H1 (cell line): Measurements from ENCODE around the gene PLAC1. TPM values are rescaled to one million over a fixed set of nuclear protein-coding genes. Genes with fewer than 3 reads are reported as not detected.

Experiments
- CTCF ChIA-PET: fragments of 300-600 bp; sonication (Branson Sonifier 250); formaldehyde crosslinking; loops from one replicate; lab custom pipeline; 2021; ENCODE audit not compliant: partially characterized antibody; lab: Charles Lee
- POLR2A ChIA-PET: fragments of 300-600 bp; sonication (Branson Sonifier 250); formaldehyde crosslinking; loops from one replicate; lab custom pipeline; 2021; ENCODE audit warnings: inconsistent platforms; ENCODE audit not compliant: partially characterized antibody; lab: Charles Lee
- DNase-seq, 2 experiments: peaks; one replicate each; pipeline versions ENCODE4 v3.0.0 to v3.0.0-alpha.2; 2010 to 2022; ENCODE audit warnings: low spot score in 2 of 2, low read depth in 1 of 2, mixed read lengths in 1 of 2
- FAIRE-seq: peaks from 2 replicates; lab custom pipeline; 2011; peaks lifted over from hg19 to GRCh38; lab: Jason Lieb, UNC
- H2AFZ ChIP-seq: 2 replicates; pipeline ENCODE4 v1.8.1; 2012; ENCODE audit warnings: low read length, inconsistent platforms
- H2AK5ac ChIP-seq: 2 replicates; pipeline ENCODE4 v1.6.1; 2013; ENCODE audit warnings: low read depth, low read length
- H2BK120ac ChIP-seq: replicated peaks from 2 replicates; pipeline ENCODE3; 2013; ENCODE audit warnings: low read depth, low read length, inconsistent platforms
- H2BK12ac ChIP-seq: 2 replicates; pipeline ENCODE4 v1.6.1; 2013; ENCODE audit warnings: low read depth, low read length
- H2BK15ac ChIP-seq: 2 replicates; pipeline ENCODE4 v1.6.1; 2013; ENCODE audit warnings: low read length
- H2BK20ac ChIP-seq: 2 replicates; pipeline ENCODE4 v1.6.1; 2013; ENCODE audit warnings: low read length
- H2BK5ac ChIP-seq: 2 replicates; pipeline ENCODE4 v1.6.1; 2013; ENCODE audit warnings: low read depth, low read length
- H3K14ac ChIP-seq: 2 replicates; pipeline ENCODE4 v1.6.1; 2013; ENCODE audit warnings: inconsistent platforms; ENCODE audit not compliant: insufficient read length
- H3K18ac ChIP-seq: 2 replicates; pipeline ENCODE4 v1.6.1; 2013; ENCODE audit warnings: low read length; ENCODE audit errors: extremely low read depth
- H3K23ac ChIP-seq: 2 replicates; pipeline ENCODE4 v1.6.1; 2013; ENCODE audit warnings: inconsistent platforms; ENCODE audit not compliant: insufficient read length
- H3K23me2 ChIP-seq: 2 replicates; pipeline ENCODE4 v1.6.1; 2013; ENCODE audit warnings: low read depth, low read length
- H3K27ac ChIP-seq: 2 replicates; pipeline ENCODE4 v1.6.1; 2011; ENCODE audit warnings: low read depth, low read length, inconsistent platforms
- H3K27me3 ChIP-seq, 4 experiments: replicated peaks in 1 of 4; 1 replicate in 1 of 4; 2 replicates in 3 of 4; pipeline versions ENCODE4 v1.6.1 to v1.8.1; 2011 to 2013; ENCODE audit warnings: low read length in 3 of 4, mild to moderate bottlenecking in 3 of 4, inconsistent platforms in 2 of 4, mixed read lengths in 2 of 4, moderate library complexity in 1 of 4; ENCODE audit not compliant: control insufficient read depth in 3 of 4, insufficient read depth in 3 of 4; ENCODE audit errors: extremely low read depth in 1 of 4
- H3K36me3 ChIP-seq, 4 experiments: 2 replicates each; pipeline versions ENCODE4 v1.6.1 to v1.8.1; 2011 to 2013; ENCODE audit warnings: mild to moderate bottlenecking in 4 of 4, low read length in 3 of 4, moderate library complexity in 2 of 4, control low read depth in 1 of 4, inconsistent platforms in 1 of 4; ENCODE audit not compliant: insufficient read depth in 4 of 4, control insufficient read depth in 2 of 4
- H3K4ac ChIP-seq: replicated peaks from 2 replicates; pipeline ENCODE3; 2013; ENCODE audit warnings: low read length, low read depth, mixed read lengths, inconsistent platforms; ENCODE audit not compliant: insufficient read length
- H3K4me1 ChIP-seq, 4 experiments: replicated peaks in 1 of 4; 1 replicate in 1 of 4; 2 replicates in 3 of 4; pipeline versions ENCODE4 v1.6.1 to v1.8.1; 2011 to 2013; ENCODE audit warnings: low read length in 3 of 4, inconsistent platforms in 2 of 4, mixed read lengths in 1 of 4; ENCODE audit not compliant: insufficient read depth in 4 of 4, control insufficient read depth in 3 of 4
- H3K4me2 ChIP-seq, 2 experiments: 2 replicates each; pipeline versions ENCODE4 v1.6.1 to v1.8.1; 2011 to 2013; ENCODE audit warnings: low read depth in 2 of 2, low read length in 2 of 2, control low read depth in 1 of 2, inconsistent platforms in 1 of 2, mild to moderate bottlenecking in 1 of 2; ENCODE audit not compliant: insufficient read depth in 1 of 2
- H3K4me3 ChIP-seq, 4 experiments: fragments of 200-600, 300-600 bp in 1 of 4; sonication (generic), shearing (Covaris generic), sonication (Bioruptor Twin) in 1 of 4; 2 replicates each; pipeline versions ENCODE4 v1.5.1 to v1.8.1; 2011 to 2016; ENCODE audit warnings: low read length in 4 of 4, low read depth in 3 of 4, control low read depth in 2 of 4, inconsistent platforms in 2 of 4, mild to moderate bottlenecking in 2 of 4, mixed read lengths in 1 of 4, moderate library complexity in 1 of 4; ENCODE audit not compliant: insufficient read depth in 2 of 4; ENCODE audit errors: extremely low read depth in 1 of 4
- H3K56ac ChIP-seq: replicated peaks from 2 replicates; pipeline ENCODE3; 2013; ENCODE audit warnings: low read depth, mild to moderate bottlenecking, mixed read lengths, low read length, inconsistent platforms; ENCODE audit not compliant: insufficient read length
- H3K79me1 ChIP-seq: 2 replicates; pipeline ENCODE4 v1.6.1; 2013; ENCODE audit warnings: low read depth, low read length, control low read depth
- H3K79me2 ChIP-seq, 2 experiments: 2 replicates each; pipeline versions ENCODE4 v1.6.1 to v1.8.1; 2012 to 2013; ENCODE audit warnings: low read length in 2 of 2, mild to moderate bottlenecking in 2 of 2, inconsistent platforms in 1 of 2; ENCODE audit not compliant: insufficient read depth in 2 of 2, control insufficient read depth in 1 of 2
- H3K9ac ChIP-seq, 4 experiments: replicated peaks in 1 of 4; 1 replicate in 1 of 4; 2 replicates in 3 of 4; pipeline versions ENCODE4 v1.6.1 to v1.8.1; 2011 to 2013; ENCODE audit warnings: low read depth in 3 of 4, low read length in 3 of 4, control low read depth in 2 of 4, mild to moderate bottlenecking in 2 of 4, moderate library complexity in 2 of 4, inconsistent platforms in 1 of 4; ENCODE audit errors: extremely low read depth in 1 of 4
- H3K9me3 ChIP-seq, 2 experiments: 2 replicates each; pipeline versions ENCODE4 v1.6.1 to v1.8.1; 2012 to 2013; ENCODE audit warnings: mild to moderate bottlenecking in 2 of 2, moderate library complexity in 2 of 2, control low read depth in 1 of 2, inconsistent platforms in 1 of 2, low read depth in 1 of 2, low read length in 1 of 2, mixed read lengths in 1 of 2; ENCODE audit not compliant: insufficient read depth in 2 of 2
- H4K20me1 ChIP-seq, 2 experiments: replicated peaks in 1 of 2; 2 replicates each; pipeline versions ENCODE3 to v1.8.1; 2011 to 2013; ENCODE audit warnings: inconsistent platforms in 2 of 2, low read length in 2 of 2, mild to moderate bottlenecking in 1 of 2; ENCODE audit not compliant: insufficient read depth in 2 of 2, control insufficient read depth in 1 of 2
- H4K5ac ChIP-seq: 2 replicates; pipeline ENCODE4 v1.6.1; 2013; ENCODE audit warnings: low read length, low read depth, mixed read lengths, inconsistent platforms; ENCODE audit not compliant: insufficient read length
- H4K8ac ChIP-seq: 2 replicates; pipeline ENCODE4 v1.8.0; 2013; ENCODE audit warnings: mild to moderate bottlenecking, moderate library complexity, low read length, inconsistent platforms; ENCODE audit not compliant: insufficient read depth; ENCODE audit errors: extremely low read depth
- H4K91ac ChIP-seq: replicated peaks from 2 replicates; pipeline ENCODE3; 2013; ENCODE audit warnings: low read length, mixed read lengths, inconsistent platforms; ENCODE audit not compliant: insufficient read length
- CBX8 ChIP-seq: fragments of 300-800, 300-1000 bp; sonication (generic); IDR thresholded peaks from 2 replicates; pipeline ENCODE4 v1.7.1; 2016; ENCODE audit warnings: low read depth, low read length, borderline replicate concordance
- CREB1 ChIP-seq: IDR thresholded peaks from 2 replicates; pipeline ENCODE4 v1.6.1; 2012; ENCODE audit warnings: inconsistent platforms
- HDAC2 ChIP-seq, 2 experiments: fragments of 300-600 bp in 1 of 2; sonication (generic) in 1 of 2; IDR thresholded peaks; 2 replicates each; pipeline ENCODE4 v1.6.1; 2011 to 2012; ENCODE audit warnings: low read depth in 2 of 2, low read length in 2 of 2, mild to moderate bottlenecking in 2 of 2, moderate library complexity in 2 of 2, borderline replicate concordance in 1 of 2, inconsistent platforms in 1 of 2
- HDAC6 ChIP-seq: IDR thresholded peaks from one replicate; pipeline ENCODE4 v1.7.1; 2012; ENCODE audit warnings: low read depth, mild to moderate bottlenecking, inconsistent platforms, low read length, moderate library complexity
- KDM1A ChIP-seq: fragments of 200-600, 300-600 bp; sonication (generic); IDR thresholded peaks from 2 replicates; pipeline ENCODE4 v1.7.1; 2016; ENCODE audit warnings: mild to moderate bottlenecking, low read length, borderline replicate concordance
- RBBP5 ChIP-seq: IDR thresholded peaks from 2 replicates; pipeline ENCODE4 v1.7.1; 2012; ENCODE audit warnings: low read depth, mild to moderate bottlenecking, inconsistent platforms, low read length, moderate library complexity, borderline replicate concordance
- SAP30 ChIP-seq: fragments of 300-600 bp; sonication (generic); IDR thresholded peaks from 2 replicates; pipeline ENCODE4 v1.7.1; 2012; ENCODE audit warnings: low read length, moderate library complexity, mild to moderate bottlenecking, inconsistent platforms; ENCODE audit not compliant: insufficient read depth, insufficient replicate concordance
- SP4 ChIP-seq: IDR thresholded peaks from 2 replicates; pipeline ENCODE4 v1.6.1; 2012; ENCODE audit warnings: low read length, inconsistent platforms
- SUZ12 ChIP-seq: fragments of 200-600 bp; sonication (generic); IDR thresholded peaks from 2 replicates; pipeline ENCODE4 v1.6.1; 2012; ENCODE audit warnings: mild to moderate bottlenecking, inconsistent platforms, low read length, moderate library complexity, mixed read lengths
- TAF7 ChIP-seq: optimal IDR thresholded peaks from 2 replicates; pipeline ENCODE3; 2011; ENCODE audit warnings: low read depth, mild to moderate bottlenecking, inconsistent platforms, low read length, moderate library complexity, borderline replicate concordance
- WGBS, 2 experiments: shearing (Covaris generic) in 1 of 2; methylation state at CpG; one replicate each; pipeline versions ENCODE4 v1.1.6 to v1.1.7; 2013 to 2015; ENCODE audit warnings: low lambda C conversion rate in 2 of 2, mixed read lengths in 2 of 2, inconsistent platforms in 1 of 2, low coverage in 1 of 2, missing lambda C conversion rate in 1 of 2; ENCODE audit not compliant: insufficient replicate concordance in 2 of 2, insufficient coverage in 1 of 2, insufficient read length in 1 of 2; ENCODE audit errors: extremely low coverage in 1 of 2, missing lambda C conversion rate in 1 of 2; 5-methylcytosine and 5-hydroxymethylcytosine counted together
- polyA plus RNA-seq, 7 experiments: library from polyadenylated mRNA; depleted of rRNA in 3 of 7; stranded (reverse) in 5 of 7; unstranded in 2 of 7; fragments of >200 nt in 5 of 7; fragments of 200-250 nt in 2 of 7; gene quantifications; 1 replicate in 5 of 7; 2 replicates in 1 of 7; 4 replicates in 1 of 7; pipeline versions ENCODE4 v1.2.1 to v1.2.3, GENCODE V29; 2011 to 2013; ENCODE audit warnings: missing spikeins in 2 of 7, mixed read lengths in 2 of 7
- total RNA-seq: library from RNA; stranded (reverse); fragmentation: NEBNext Ultra II Directional; extraction: Animal tissue kit (Norgen Biotek cat#: 25700); gene quantifications from 2 replicates; pipeline ENCODE4 v1.2.1, GENCODE V29; 2021
- TF ChIP-seq, protein P1 (sequence below): IDR thresholded peaks from 2 replicates; pipeline ENCODE4 v1.6.1; 2012; ENCODE audit warnings: low read length, inconsistent platforms

The PLAC1 gene
- total and polyA plus RNA-seq, 2 of the 8 experiments (the other 6 are each of a cell fraction or from before 2014, with no cell fraction given): 1.8 TPM; not detected in 1

DNA sequence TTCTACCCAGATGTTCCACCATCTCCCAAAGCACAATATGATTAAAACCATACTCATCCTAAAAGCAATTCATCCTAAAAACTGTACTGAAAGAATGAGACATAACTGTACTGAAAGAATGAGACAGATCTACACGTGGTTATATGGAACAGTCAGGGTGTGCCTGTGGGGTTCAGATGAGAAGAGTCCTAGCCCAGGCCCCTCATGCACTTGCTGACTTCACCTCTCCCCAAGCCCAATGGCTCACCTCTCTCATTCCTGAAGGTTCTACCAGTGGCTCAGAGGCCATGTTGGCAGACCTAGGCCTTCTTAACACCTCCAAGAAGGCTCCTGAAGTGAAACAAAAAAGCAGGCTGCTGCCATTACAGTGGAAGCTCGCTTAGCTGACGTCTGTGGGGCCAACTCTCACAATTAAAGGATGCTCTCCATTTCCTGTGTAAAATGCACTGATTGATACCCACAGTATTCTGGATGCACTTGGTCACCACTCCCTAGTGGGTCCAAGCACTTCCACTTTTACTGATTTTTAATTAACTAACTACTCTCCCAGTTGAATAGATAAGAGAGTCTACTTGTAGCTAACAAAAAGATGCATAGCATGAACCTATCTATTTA lies 3.8 kb downstream of the PLAC1 start:
- Histone ChIP-seq H3K18ac (no peak overlapping the region), H3K36me3 (no peaks in the 10 kb centered on the region), H3K56ac (no peak overlapping the region), H3K79me1 (no peaks in the 10 kb centered on the region), H3K23ac (no peak overlapping the region), H2BK15ac (no peak overlapping the region), H2AFZ (no peak overlapping the region), H3K27me3 (no peaks in the 10 kb centered on the region), H3K9me3 (no peaks in the 10 kb centered on the region), H2BK5ac (no peak overlapping the region), H3K4me1 (no peaks in the 10 kb centered on the region), H4K91ac (no peak overlapping the region), H3K4me3 (no peak overlapping the region), H3K14ac (no peak overlapping the region), H2BK20ac (no peak overlapping the region), H3K27ac (no peak overlapping the region), H3K9ac (no peak overlapping the region), H3K4me2 (no peak overlapping the region), H2BK12ac (no peak overlapping the region), H3K23me2 (no peaks in the 10 kb centered on the region; the same call in 1 of the 2 replicates), H3K4ac (no peak overlapping the region), H4K8ac (no peak overlapping the region), H2BK120ac (no peak overlapping the region), H2AK5ac (no peak overlapping the region), H4K5ac (no peak overlapping the region), H3K79me2 (no peaks in the 10 kb centered on the region), H4K20me1 (no peaks in the 10 kb centered on the region)
- no peak for DNase-seq
- 70% methylated on average over 3 of the region's 3 CpGs; no CpG with 5 or more reads in 1 of the 2 experiments for WGBS, 2 experiments
- ChIA-PET POLR2A (no interaction called here), CTCF (interaction anchor here (0.7 kb wide), 1 partner anchor 103 kb away, joined by 4 read pairs; no protein-coding TSS in a partner anchor)
- FAIRE-seq: no peak
- no peak for TF ChIP-seq SUZ12
- TF ChIP-seq HDAC2 (IDR thresholded peaks at IDR 0.05; ENCODE audit: borderline replicate concordance in 1 of 2, low read depth in 2 of 2, low read length in 2 of 2): no peak
- TF ChIP-seq, protein P1, sequence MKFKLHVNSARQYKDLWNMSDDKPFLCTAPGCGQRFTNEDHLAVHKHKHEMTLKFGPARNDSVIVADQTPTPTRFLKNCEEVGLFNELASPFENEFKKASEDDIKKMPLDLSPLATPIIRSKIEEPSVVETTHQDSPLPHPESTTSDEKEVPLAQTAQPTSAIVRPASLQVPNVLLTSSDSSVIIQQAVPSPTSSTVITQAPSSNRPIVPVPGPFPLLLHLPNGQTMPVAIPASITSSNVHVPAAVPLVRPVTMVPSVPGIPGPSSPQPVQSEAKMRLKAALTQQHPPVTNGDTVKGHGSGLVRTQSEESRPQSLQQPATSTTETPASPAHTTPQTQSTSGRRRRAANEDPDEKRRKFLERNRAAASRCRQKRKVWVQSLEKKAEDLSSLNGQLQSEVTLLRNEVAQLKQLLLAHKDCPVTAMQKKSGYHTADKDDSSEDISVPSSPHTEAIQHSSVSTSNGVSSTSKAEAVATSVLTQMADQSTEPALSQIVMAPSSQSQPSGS: no peak
- TF ChIP-seq HDAC6: no peak
- no peak for TF ChIP-seq RBBP5
- TF ChIP-seq CREB1: no peak
- TF ChIP-seq SAP30: no peak
- no peak for TF ChIP-seq KDM1A
- TF ChIP-seq CBX8: no peak
- TF ChIP-seq SP4: no peak
- TF ChIP-seq TAF7: no peak
